Testis (tissue), 3 donors: ENCODE results near the gene SMIM44. TPM values are rescaled to one million over a fixed set of nuclear protein-coding genes. Genes with fewer than 3 reads are reported as not detected.

ENCODE experiments used
- DNase-seq: peaks from one replicate; pipeline ENCODE4 v3.0.0-alpha.2; 2019
- H3K27ac ChIP-seq, 2 donors: fragments of 200-600 bp; sonication (generic); one replicate each; pipeline ENCODE4 v1.5.1; 2019
- H3K27me3 ChIP-seq: fragments of 200-600 bp; sonication (generic); one replicate; pipeline ENCODE4 v1.5.1; 2019
- H3K36me3 ChIP-seq: fragments of 200-600 bp; sonication (generic); one replicate; pipeline ENCODE4 v1.5.1; 2017; ENCODE audit warnings: low read depth; ENCODE audit errors: missing control alignments
- H3K4me1 ChIP-seq: fragments of 200-600 bp; sonication (generic); one replicate; pipeline ENCODE4 v1.5.1; 2019
- H3K4me3 ChIP-seq, 2 donors: fragments of 200-600 bp; sonication (generic); one replicate each; pipeline ENCODE4 v1.5.1; 2017 to 2019
- H3K9me3 ChIP-seq: fragments of 200-600 bp; sonication (generic); one replicate; pipeline ENCODE4 v1.5.1; 2017
- POLR2A ChIP-seq: fragments of 450-650 bp; IDR thresholded peaks from one replicate; pipeline ENCODE4 v1.6.1; 2017; ENCODE audit warnings: antibody characterized with exemption, mild to moderate bottlenecking, moderate library complexity
- WGBS, 2 donors: methylation state at CpG; one replicate each; pipeline ENCODE4 v1.1.5; 2018; 5-methylcytosine and 5-hydroxymethylcytosine counted together
- intact Hi-C: fragments of 100-400 bp; cut with DNase I; formaldehyde crosslinking; loops from one replicate; pipeline ENCODE4 v1.15.1; 2023; ENCODE audit warnings: low total_unique reads
- polyA plus RNA-seq: library from polyadenylated mRNA; stranded (reverse); fragments of 350-450 nt; fragmentation: Illumina TruSeq; extraction: RNeasy Lipid Tissue Mini Kit (QIAGEN cat#74804); gene quantifications from one replicate; pipeline ENCODE4 v1.2.3, GENCODE V29; 2014; ENCODE audit warnings: low read depth, low replicate concordance; ENCODE audit not compliant: insufficient read depth
- total RNA-seq, 2 donors: library from RNA; depleted of rRNA; stranded (reverse); fragments of >200 nt; gene quantifications; one replicate each; pipeline ENCODE4 v1.2.3, GENCODE V29; 2016
- TF ChIP-seq, protein P1 (sequence below), 3 experiments: fragments of 450-650 bp in 2 of 3; fragments of 200-600 bp in 1 of 3; sonication (generic) in 1 of 3; IDR thresholded peaks; one replicate each; pipeline ENCODE4 v1.5.1; 2016 to 2019; ENCODE audit warnings: antibody characterized with exemption in 3 of 3, mild to moderate bottlenecking in 2 of 3, moderate library complexity in 1 of 3

SMIM44 gene
- total and polyA plus RNA-seq, 3 donors from 2014 or later = not detected

- Histone ChIP-seq H3K4me1 (peaks cover 37% of the 10 kb centered on the region), H3K27me3 (no peaks in the 10 kb centered on the region), H3K4me3 (no peak overlapping the region), H3K36me3 (no peaks in the 10 kb centered on the region), H3K9me3 (no peaks in the 10 kb centered on the region), H3K27ac (no peak overlapping the region)
- TF ChIP-seq, protein P1, sequence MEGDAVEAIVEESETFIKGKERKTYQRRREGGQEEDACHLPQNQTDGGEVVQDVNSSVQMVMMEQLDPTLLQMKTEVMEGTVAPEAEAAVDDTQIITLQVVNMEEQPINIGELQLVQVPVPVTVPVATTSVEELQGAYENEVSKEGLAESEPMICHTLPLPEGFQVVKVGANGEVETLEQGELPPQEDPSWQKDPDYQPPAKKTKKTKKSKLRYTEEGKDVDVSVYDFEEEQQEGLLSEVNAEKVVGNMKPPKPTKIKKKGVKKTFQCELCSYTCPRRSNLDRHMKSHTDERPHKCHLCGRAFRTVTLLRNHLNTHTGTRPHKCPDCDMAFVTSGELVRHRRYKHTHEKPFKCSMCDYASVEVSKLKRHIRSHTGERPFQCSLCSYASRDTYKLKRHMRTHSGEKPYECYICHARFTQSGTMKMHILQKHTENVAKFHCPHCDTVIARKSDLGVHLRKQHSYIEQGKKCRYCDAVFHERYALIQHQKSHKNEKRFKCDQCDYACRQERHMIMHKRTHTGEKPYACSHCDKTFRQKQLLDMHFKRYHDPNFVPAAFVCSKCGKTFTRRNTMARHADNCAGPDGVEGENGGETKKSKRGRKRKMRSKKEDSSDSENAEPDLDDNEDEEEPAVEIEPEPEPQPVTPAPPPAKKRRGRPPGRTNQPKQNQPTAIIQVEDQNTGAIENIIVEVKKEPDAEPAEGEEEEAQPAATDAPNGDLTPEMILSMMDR (IDR thresholded peaks at IDR 0.05) = no peak
- TF ChIP-seq POLR2A = no peak
- intact Hi-C loops = no loop called here
- no peak for DNase-seq
- 76 to 79% methylated on average over 2 of the region's 2 CpGs for WGBS, 2 donors
Observed at GRCh38 chr19:3517638-3518037, 34.4 kb upstream of the SMIM44 start.

- Histone ChIP-seq H3K36me3 (no peaks in the 10 kb centered on the region), H3K27ac (no peak overlapping the region), H3K27me3 (no peaks in the 10 kb centered on the region), H3K4me3 (no peak overlapping the region), H3K9me3 (no peaks in the 10 kb centered on the region), H3K4me1 (peaks cover 37% of the 10 kb centered on the region)
- intact Hi-C loops = no loop called here
- no peak for DNase-seq
- no peak for TF ChIP-seq POLR2A
- TF ChIP-seq, protein P1 (IDR thresholded peaks at IDR 0.05) = no peak
- WGBS, 2 donors = 60 to 70% methylated on average over 4 to 15 of the region's 15 CpGs
Observed at GRCh38 chr19:3516675-3517207, 33.5 kb upstream of the SMIM44 start.

GRCh38 chr19:3515891-3516422 lies 32.7 kb upstream of the SMIM44 start:
- Histone ChIP-seq H3K4me3 (no peak overlapping the region), H3K36me3 (no peaks in the 10 kb centered on the region), H3K4me1 (peaks cover 41% of the 10 kb centered on the region), H3K27me3 (no peaks in the 10 kb centered on the region), H3K9me3 (no peaks in the 10 kb centered on the region), H3K27ac (no peak overlapping the region)
- WGBS, 2 donors = 51 to 63% methylated on average over 10 to 15 of the region's 15 CpGs
- intact Hi-C loops = no loop called here
- TF ChIP-seq, protein P1 (IDR thresholded peaks at IDR 0.05) = no peak
- no peak for TF ChIP-seq POLR2A
- DNase-seq = no peak

GRCh38 chr19:3514930-3515329 lies 31.7 kb upstream of the SMIM44 start:
- intact Hi-C loops = no loop called here
- H3K4me1 ChIP-seq = peaks cover 41% of the 10 kb centered on the region
- peak overlapping the region in 1 of 2 donors; percentile 24 for H3K27ac ChIP-seq
- TF ChIP-seq POLR2A = no peak
- TF ChIP-seq, protein P1 (IDR thresholded peaks at IDR 0.05) = no peak
- no peak overlapping the region for H3K4me3 ChIP-seq
- DNase-seq = no peak
- no peaks in the 10 kb centered on the region for H3K27me3 ChIP-seq
- no peaks in the 10 kb centered on the region for H3K9me3 ChIP-seq
- no peaks in the 10 kb centered on the region for H3K36me3 ChIP-seq
- 72 to 83% methylated on average over 8 to 12 of the region's 12 CpGs for WGBS, 2 donors
